Esophagus muscularis mucosa (tissue), 4 donors: Measurements from ENCODE around the gene NCLN. TPM values are rescaled to one million over a fixed set of nuclear protein-coding genes. Genes with fewer than 3 reads are reported as not detected.

Source experiments
- DNase-seq: peaks from one replicate; pipeline ENCODE4 v3.0.0-alpha.2; 2017; ENCODE audit errors: extremely low spot score
- H3K27ac ChIP-seq, 4 donors: fragments of 200-600 bp; sonication (generic); replicated peaks in 1 of 4; 1 replicate in 3 of 4; 2 replicates in 1 of 4; pipeline ENCODE4 v1.5.1; 2016 to 2019; ENCODE audit warnings: mild to moderate bottlenecking in 1 of 4
- H3K27me3 ChIP-seq, 4 donors: fragments of 200-600 bp; sonication (generic); one replicate each; pipeline versions ENCODE4 v1.5.1 to v1.6.0; 2016 to 2019
- H3K36me3 ChIP-seq, 4 donors: fragments of 200-600 bp; sonication (generic); one replicate each; pipeline ENCODE4 v1.5.1; 2016 to 2019
- H3K4me1 ChIP-seq, 4 donors: fragments of 200-600 bp; sonication (generic); one replicate each; pipeline ENCODE4 v1.5.1; 2016 to 2019
- H3K4me3 ChIP-seq, 4 donors: fragments of 200-600 bp; sonication (generic); 1 replicate in 2 of 4; 2 replicates in 2 of 4; pipeline ENCODE4 v1.5.1; 2016 to 2019; ENCODE audit warnings: mild to moderate bottlenecking in 4 of 4, moderate library complexity in 1 of 4
- H3K9me3 ChIP-seq, 4 donors: fragments of 200-600 bp; sonication (generic); 1 replicate in 3 of 4; 2 replicates in 1 of 4; pipeline ENCODE4 v1.5.1; 2016 to 2019
- EP300 ChIP-seq: sonication (generic); formaldehyde crosslinking; IDR thresholded peaks from one replicate; pipeline ENCODE4 v1.6.1; 2017; ENCODE audit warnings: antibody characterized with exemption
- POLR2A ChIP-seq: fragments of 450-650 bp; IDR thresholded peaks from one replicate; pipeline ENCODE4 v1.6.1; 2017; ENCODE audit warnings: antibody characterized with exemption, moderate library complexity, mild to moderate bottlenecking, low read depth
- POLR2AphosphoS5 ChIP-seq, 2 donors: sonication (generic); formaldehyde crosslinking; IDR thresholded peaks; one replicate each; pipeline ENCODE4 v1.6.1; 2017; ENCODE audit warnings: antibody characterized with exemption in 2 of 2
- WGBS: methylation state at CpG from one replicate; pipeline ENCODE4 v1.1.5; 2018; 5-methylcytosine and 5-hydroxymethylcytosine counted together
- intact Hi-C: fragments of 100-400 bp; cut with DNase I; formaldehyde crosslinking; loops from one replicate; pipeline ENCODE4 v1.15.1; 2023
- total RNA-seq, 4 donors: library from RNA; depleted of rRNA; stranded (reverse); fragments of >200 nt; gene quantifications; one replicate each; pipeline versions ENCODE4 v1.1.0 to v1.2.1, GENCODE V29; 2016
- TF ChIP-seq, protein P1 (sequence below), 3 experiments: fragments of 200-600 bp in 2 of 3; fragments of 450-650 bp in 1 of 3; sonication (generic) in 2 of 3; IDR thresholded peaks; one replicate each; pipeline ENCODE4 v1.5.1; 2017 to 2019; ENCODE audit warnings: antibody characterized with exemption in 3 of 3, mild to moderate bottlenecking in 2 of 3, moderate library complexity in 1 of 3

The NCLN gene
- total RNA-seq, 4 donors from 2014 or later = 26.2 to 33.6 (median 29.7) TPM

DNA sequence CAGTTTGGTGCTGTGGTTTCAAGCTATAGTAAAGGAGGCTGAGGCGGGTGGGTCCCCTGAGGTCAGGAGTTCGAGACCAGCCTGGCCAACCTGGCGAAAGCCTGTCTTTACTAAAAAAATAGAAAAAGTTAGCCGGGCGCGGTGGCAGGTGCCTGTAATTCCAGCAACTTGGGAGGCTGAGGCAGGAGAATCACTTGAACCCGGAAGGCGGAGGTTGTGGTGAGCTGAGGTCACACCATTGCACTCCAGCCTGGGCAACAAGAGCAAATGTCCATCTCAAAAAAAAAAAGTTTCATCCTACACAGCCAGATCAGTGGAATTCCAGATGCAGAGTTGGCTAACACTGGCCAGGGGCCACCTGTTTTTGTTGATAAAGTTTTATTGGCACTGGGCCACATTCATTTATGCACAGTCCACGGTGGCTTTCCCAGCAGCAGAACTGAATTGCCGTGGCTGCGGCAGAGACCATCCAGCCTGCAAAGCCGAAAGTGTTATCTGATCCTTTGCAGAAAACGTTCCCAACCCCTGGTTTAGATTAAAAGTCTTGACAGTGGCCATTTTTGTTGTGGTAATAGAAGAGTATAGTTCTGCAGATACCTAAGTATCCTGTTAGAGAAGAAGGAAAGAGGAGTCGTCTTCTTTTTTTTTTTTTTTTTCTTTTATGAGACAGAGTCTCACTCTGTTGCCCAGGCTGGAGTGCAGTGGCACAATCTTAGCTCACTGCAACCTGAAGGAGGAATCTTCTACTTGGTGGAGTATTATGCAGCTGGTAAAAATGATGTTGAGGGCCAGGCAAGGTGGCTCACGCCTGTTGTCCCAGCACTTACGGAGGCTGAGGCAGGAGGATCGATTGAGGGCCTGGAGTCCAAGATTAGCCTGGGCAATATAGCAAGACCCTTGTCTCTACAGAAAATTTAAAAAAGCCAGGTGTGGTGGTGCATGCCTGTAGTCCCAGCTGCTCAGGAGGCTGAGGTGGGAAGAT, 8.7 kb downstream of the NCLN start:
- H3K4me3 ChIP-seq = no peak overlapping the region
- H3K36me3 ChIP-seq = peaks cover 0 to 58% (median 43%) of the 10 kb centered on the region in 4 donors
- peaks cover 0 to 9% (median 3%) of the 10 kb centered on the region in 4 donors for H3K4me1 ChIP-seq
- 89% methylated on average over 17 of the region's 17 CpGs for WGBS
- TF ChIP-seq, protein P1, sequence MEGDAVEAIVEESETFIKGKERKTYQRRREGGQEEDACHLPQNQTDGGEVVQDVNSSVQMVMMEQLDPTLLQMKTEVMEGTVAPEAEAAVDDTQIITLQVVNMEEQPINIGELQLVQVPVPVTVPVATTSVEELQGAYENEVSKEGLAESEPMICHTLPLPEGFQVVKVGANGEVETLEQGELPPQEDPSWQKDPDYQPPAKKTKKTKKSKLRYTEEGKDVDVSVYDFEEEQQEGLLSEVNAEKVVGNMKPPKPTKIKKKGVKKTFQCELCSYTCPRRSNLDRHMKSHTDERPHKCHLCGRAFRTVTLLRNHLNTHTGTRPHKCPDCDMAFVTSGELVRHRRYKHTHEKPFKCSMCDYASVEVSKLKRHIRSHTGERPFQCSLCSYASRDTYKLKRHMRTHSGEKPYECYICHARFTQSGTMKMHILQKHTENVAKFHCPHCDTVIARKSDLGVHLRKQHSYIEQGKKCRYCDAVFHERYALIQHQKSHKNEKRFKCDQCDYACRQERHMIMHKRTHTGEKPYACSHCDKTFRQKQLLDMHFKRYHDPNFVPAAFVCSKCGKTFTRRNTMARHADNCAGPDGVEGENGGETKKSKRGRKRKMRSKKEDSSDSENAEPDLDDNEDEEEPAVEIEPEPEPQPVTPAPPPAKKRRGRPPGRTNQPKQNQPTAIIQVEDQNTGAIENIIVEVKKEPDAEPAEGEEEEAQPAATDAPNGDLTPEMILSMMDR (IDR thresholded peaks at IDR 0.05) = no peak
- no peak for TF ChIP-seq EP300
- H3K9me3 ChIP-seq = no peaks in the 10 kb centered on the region
- no peak for DNase-seq
- no peak overlapping the region for H3K27ac ChIP-seq
- intact Hi-C loops = no loop called here
- no peaks in the 10 kb centered on the region for H3K27me3 ChIP-seq

DNA sequence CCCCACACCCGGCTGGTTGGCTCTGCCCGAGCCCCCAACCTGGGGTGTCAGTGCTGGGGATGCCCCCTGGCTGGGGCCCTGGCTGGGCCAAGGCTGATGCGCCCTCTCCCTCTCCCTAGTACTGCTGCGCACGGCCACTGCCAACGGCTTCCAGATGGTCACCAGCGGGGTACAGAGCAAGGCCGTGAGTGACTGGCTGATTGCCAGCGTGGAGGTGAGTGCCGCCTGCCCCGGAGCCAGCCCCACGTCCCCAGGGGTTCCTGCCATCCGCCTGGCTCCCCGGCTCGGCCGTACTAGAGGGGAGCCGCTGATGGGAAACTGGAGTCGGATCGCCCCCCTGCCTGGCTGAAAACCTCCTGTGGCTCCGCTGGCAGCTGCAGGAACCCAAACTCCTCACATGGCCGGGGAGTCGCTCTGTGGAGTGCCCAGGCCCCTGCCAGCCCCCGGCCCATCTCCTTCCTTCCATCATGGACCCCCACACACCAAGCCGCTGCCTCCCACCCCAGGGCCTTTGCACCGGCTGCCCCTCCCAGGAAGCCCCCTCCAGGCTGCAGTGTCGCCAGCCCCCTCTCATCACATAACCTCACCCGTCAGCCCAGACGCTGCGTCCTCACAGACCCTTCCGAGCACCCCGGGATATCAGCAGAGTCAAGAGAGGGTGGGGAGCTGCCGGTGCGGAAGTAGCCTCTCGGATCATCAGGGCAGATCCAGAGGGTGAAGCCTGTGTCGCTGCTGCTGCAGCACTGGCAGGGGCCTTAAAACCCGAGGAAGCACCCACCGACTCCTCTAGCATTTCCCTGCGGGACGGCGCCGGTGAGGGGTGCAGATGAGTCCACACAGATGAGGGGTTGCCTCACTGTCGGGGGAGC, 10.6 kb downstream of the NCLN start:
- no peak overlapping the region for H3K27ac ChIP-seq
- H3K27me3 ChIP-seq = no peaks in the 10 kb centered on the region
- no peaks in the 10 kb centered on the region for H3K4me1 ChIP-seq
- 84% methylated on average over 11 of the region's 42 CpGs for WGBS
- DNase-seq = no peak
- no peak for TF ChIP-seq EP300
- H3K9me3 ChIP-seq = no peaks in the 10 kb centered on the region
- H3K4me3 ChIP-seq = no peak overlapping the region
- H3K36me3 ChIP-seq = peaks cover 0 to 70% (median 50%) of the 10 kb centered on the region in 4 donors
- intact Hi-C loops = no loop called here

DNA sequence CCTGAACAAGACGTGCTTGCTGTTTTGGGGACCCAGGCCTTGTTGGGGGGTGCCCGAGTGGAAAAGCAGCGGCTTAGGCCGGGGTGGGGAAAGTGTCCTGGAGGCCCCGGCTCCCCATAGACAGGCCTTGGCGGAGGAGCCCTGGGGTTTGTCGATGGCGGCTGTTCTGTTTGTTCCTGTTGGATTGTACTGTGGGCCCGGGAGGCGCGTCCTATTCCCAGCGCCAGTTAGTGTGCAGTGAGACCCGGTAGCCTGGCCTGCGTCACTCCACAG, 11.1 kb downstream of the NCLN start:
- intact Hi-C loops = no loop called here
- Histone ChIP-seq H3K27ac (no peak overlapping the region), H3K4me3 (no peak overlapping the region), H3K27me3 (no peaks in the 10 kb centered on the region), H3K36me3 (peaks cover 0 to 75% (median 54%) of the 10 kb centered on the region in 4 donors), H3K9me3 (no peaks in the 10 kb centered on the region), H3K4me1 (no peaks in the 10 kb centered on the region)
- DNase-seq = no peak
- no peak for TF ChIP-seq POLR2AphosphoS5 (IDR thresholded peaks at IDR 0.05)
- no peak for TF ChIP-seq POLR2A
- TF ChIP-seq EP300 = no peak
- TF ChIP-seq, protein P1 (IDR thresholded peaks at IDR 0.05) = no peak
- WGBS = 98% methylated on average over 11 of the region's 14 CpGs

DNA sequence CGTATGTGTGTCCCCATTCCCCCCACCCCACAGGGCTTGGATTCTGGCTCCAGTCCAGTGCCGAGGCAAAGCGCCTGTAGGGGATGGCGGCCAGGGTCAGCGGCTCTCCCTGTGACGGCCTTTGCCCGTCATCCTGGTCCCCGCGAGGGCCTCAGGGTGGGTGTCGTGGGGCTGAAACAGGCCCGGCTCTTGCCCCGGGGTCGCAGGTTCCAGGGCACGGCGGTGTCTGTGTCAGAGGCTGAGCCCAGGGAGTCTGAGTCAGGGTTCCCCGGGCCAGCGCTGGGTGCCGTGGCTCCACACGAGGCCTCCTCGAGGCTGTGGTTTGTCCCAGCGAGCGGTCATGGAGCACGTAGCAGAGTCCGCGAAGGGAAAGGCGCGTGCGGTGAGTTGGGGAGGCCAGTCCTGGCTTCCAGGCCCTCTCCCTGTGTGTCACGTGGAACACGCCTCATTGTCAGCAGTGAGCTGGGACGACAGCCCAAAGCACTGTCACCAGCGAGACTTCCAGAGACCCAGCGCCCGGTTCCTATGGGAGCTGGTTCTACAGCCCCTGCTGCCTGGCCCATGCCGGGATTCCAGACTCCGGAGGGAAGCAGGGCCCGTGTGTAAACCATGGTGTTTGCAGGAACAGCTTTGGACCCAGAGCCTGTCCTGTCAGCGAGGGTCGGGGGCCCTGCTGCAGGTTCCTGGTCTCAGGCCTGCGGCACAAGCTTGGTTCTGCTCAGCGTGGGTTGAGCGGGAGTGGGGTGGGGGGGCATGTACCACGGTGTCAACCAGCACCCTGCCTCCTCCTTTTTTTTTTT, 13.4 kb downstream of the NCLN start:
- H3K4me3 ChIP-seq = no peak overlapping the region
- H3K27me3 ChIP-seq = no peaks in the 10 kb centered on the region
- no peaks in the 10 kb centered on the region for H3K4me1 ChIP-seq
- no peaks in the 10 kb centered on the region for H3K9me3 ChIP-seq
- no peak for TF ChIP-seq POLR2AphosphoS5 (IDR thresholded peaks at IDR 0.05)
- TF ChIP-seq, protein P1 (IDR thresholded peaks at IDR 0.05) = no peak
- no peak for TF ChIP-seq EP300
- no peak for TF ChIP-seq POLR2A
- 92% methylated on average over 18 of the region's 43 CpGs for WGBS
- H3K27ac ChIP-seq = no peak overlapping the region
- H3K36me3 ChIP-seq = peaks cover 0 to 75% (median 55%) of the 10 kb centered on the region in 4 donors
- intact Hi-C loops = no loop called here
- DNase-seq = no peak
